AG04450 (cell line): ENCODE results near the gene TH. TPM values are rescaled to one million over a fixed set of nuclear protein-coding genes. Genes with fewer than 3 reads are reported as not detected.

Source experiments
- CTCF ChIA-PET: fragments of 300-600, 350-600 bp; formaldehyde crosslinking; extraction: SDS; loops from one replicate; lab custom pipeline; 2022; ENCODE audit warnings: antibody characterized with exemption, inconsistent platforms; lab: Charles Lee
- POLR2A ChIA-PET: fragments of 350-600 bp; formaldehyde crosslinking; extraction: SDS; loops from one replicate; lab custom pipeline; 2021; ENCODE audit warnings: antibody characterized with exemption, inconsistent platforms; lab: Yijun Ruan, JAX
- DNase-seq: peaks from one replicate; pipeline ENCODE4 v3.0.0-alpha.2; 2011; ENCODE audit warnings: low read depth, low spot score
- H3K27ac ChIP-seq: one replicate; pipeline ENCODE4 v1.5.1; 2012; ENCODE audit warnings: low read depth, low read length, control low read depth
- H3K27me3 ChIP-seq: one replicate; pipeline ENCODE4 v1.6.0; 2012; ENCODE audit warnings: low read length; ENCODE audit not compliant: control insufficient read depth, insufficient read depth
- H3K4me3 ChIP-seq: 2 replicates; pipeline ENCODE4 v1.5.1; 2011; ENCODE audit warnings: mild to moderate bottlenecking, low read depth, low read length, control low read depth
- H3K9me3 ChIP-seq: 2 replicates; pipeline ENCODE4 v1.5.1; 2012; ENCODE audit warnings: low read length; ENCODE audit not compliant: control insufficient read depth, insufficient read depth
- CTCF ChIP-seq: IDR thresholded peaks from 2 replicates; pipeline ENCODE4 v1.5.1; 2011; ENCODE audit warnings: low read depth, low read length, control low read depth, inconsistent platforms
- polyA plus RNA-seq: library from polyadenylated mRNA; depleted of rRNA; stranded (reverse); fragments of >200 nt; gene quantifications from 2 replicates; pipeline ENCODE4 v1.2.3, GENCODE V29; 2011

The TH gene
- polyA plus RNA-seq, 1 experiment = not detected

- peaks cover 8% of the 10 kb centered on the region for H3K27me3 ChIP-seq
- POLR2A ChIA-PET = no interaction called here
- no peak overlapping the region for H3K27ac ChIP-seq
- no peaks in the 10 kb centered on the region; the same call in 1 of the 2 replicates for H3K9me3 ChIP-seq
- DNase-seq = no peak
- CTCF ChIA-PET = interaction anchor here (5.8 kb wide), 1 partner anchor 9 kb away, joined by 25 read pairs; no protein-coding TSS in a partner anchor
- no peak overlapping the region for H3K4me3 ChIP-seq
- TF ChIP-seq CTCF = no peak
Observed at GRCh38 chr11:2159536-2160413, 11.8 kb downstream of the TH start.

GRCh38 chr11:2158966-2159365 lies 12.6 kb downstream of the TH start:
- Histone ChIP-seq H3K9me3 (no peaks in the 10 kb centered on the region; the same call in 1 of the 2 replicates), H3K27ac (no peak overlapping the region), H3K27me3 (peaks cover 8% of the 10 kb centered on the region), H3K4me3 (no peak overlapping the region)
- ChIA-PET CTCF (interaction anchor here (1.1 to 14.8 kb wide), 4 partner anchors 8 to 506 kb away, joined by 3 to 557 read pairs (median 64); no protein-coding TSS in a partner anchor), POLR2A (no interaction called here)
- no peak for TF ChIP-seq CTCF
- DNase-seq = no peak

GRCh38 chr11:2158296-2158737 lies 13.3 kb downstream of the TH start:
- Histone ChIP-seq H3K27me3 (peaks cover 8% of the 10 kb centered on the region), H3K27ac (no peak overlapping the region), H3K9me3 (no peaks in the 10 kb centered on the region; the same call in 1 of the 2 replicates), H3K4me3 (no peak overlapping the region)
- DNase-seq = no peak
- CTCF ChIA-PET = interaction anchor here (0.8 to 14.8 kb wide), 6 partner anchors 7 to 506 kb away, joined by 3 to 557 read pairs (median 14); no protein-coding TSS in a partner anchor
- TF ChIP-seq CTCF = no peak
- POLR2A ChIA-PET = no interaction called here

GRCh38 chr11:2157294-2158040 lies 14.1 kb downstream of the TH start:
- Histone ChIP-seq H3K4me3 (no peak overlapping the region), H3K27ac (no peak overlapping the region), H3K27me3 (peaks cover 8% of the 10 kb centered on the region), H3K9me3 (no peaks in the 10 kb centered on the region; the same call in 1 of the 2 replicates)
- ChIA-PET POLR2A (no interaction called here), CTCF (interaction anchor here (0.6 to 14.8 kb wide), 8 partner anchors 11 to 505 kb away, joined by 3 to 557 read pairs (median 3); no protein-coding TSS in a partner anchor)
- TF ChIP-seq CTCF = no peak
- DNase-seq = no peak
